Left cardiac atrium (tissue), 4 donors: ENCODE measurements around the gene C4A. TPM values are rescaled to one million over a fixed set of nuclear protein-coding genes. Genes with fewer than 3 reads are reported as not detected.

Experiments used
- ATAC-seq, 2 donors: fragments of 200-7000 bp; cut with Tn5 transposase; one replicate each; pipeline ENCODE4 v1.9.1; 2020; ENCODE audit warnings: mild to moderate bottlenecking in 2 of 2, moderate library complexity in 2 of 2
- DNase-seq: peaks from one replicate; pipeline ENCODE4 v3.0.0-alpha.2; 2020
- intact Hi-C, 2 donors: fragments of 100-400 bp; cut with DNase I; formaldehyde crosslinking; loops; one replicate each; pipeline versions ENCODE4 v1.14.1 to v1.15.1; 2022 to 2023
- total RNA-seq, 2 donors: library from RNA; stranded (reverse); fragmentation: NEBNext Ultra II Directional; extraction: Animal tissue kit (Norgen Biotek cat#: 25700); gene quantifications; one replicate each; pipeline ENCODE4 v1.2.1, GENCODE V29; 2021
- donor health status: DM: no; HTN: yes; CAD: no.
- donor health status: DM: no; HTN: yes; CAD: no; lungs with severe emphysema.
- donor health status: DM: yes; HTN: yes; CAD: no.
- donor health status: Dilated cardiomyopathy.

C4A gene
- total RNA-seq, 2 donors from 2014 or later, result 199 to 206 TPM

GRCh38 chr6:31954511-31954910, 27.3 kb upstream of the C4A start:
- intact Hi-C loops, result loop anchor here in 1 of 2 donors (10.0 kb wide), 1 partner anchor 270 kb away; the partner anchor contains the start of gene LY6G5C
- ATAC-seq (no peak), DNase-seq (no peak)

GRCh38 chr6:31956796-31957195, 25.1 kb upstream of the C4A start:
- no peak for ATAC-seq
- intact Hi-C loops, result loop anchor here in 1 of 2 donors (10.0 kb wide), 1 partner anchor 272 kb away; the partner anchor contains the start of gene LY6G5C

GRCh38 chr6:31958412-31958740, 23.5 kb upstream of the C4A start:
- ATAC-seq, result peak in 1 of 2 donors; percentile 15
- no peak for DNase-seq
- intact Hi-C loops, result loop anchor here in 1 of 2 donors (10.0 kb wide), 1 partner anchor 274 kb away; the partner anchor contains the start of gene LY6G5C

More at GRCh38 chr6:31956796-31957195, 25.1 kb upstream of the C4A start:
- DNase-seq, result no peak

GRCh38 chr6:31958741-31959739, 22.8 kb upstream of the C4A start, which contains the start of the genes NELFE and SKIC2:
Gene NELFE, minus strand, starts transcription at chr6:31958971. Its CDS starts 525 bp downstream, at chr6:31958446.
Gene SKIC2, plus strand, starts transcription at chr6:31959175. Its CDS starts 18 bp downstream, at chr6:31959193.
- intact Hi-C loops, result loop anchor here in 1 of 2 donors (10.0 kb wide), 1 partner anchor 274 kb away; the partner anchor contains the start of gene LY6G5C
- peak; percentile 98 to 100 for ATAC-seq
- DNase-seq, result peak; percentile 98

GRCh38 chr6:31961616-31962015, 20.2 kb upstream of the C4A start:
- DNase-seq, result no peak
- intact Hi-C loops, result no loop called here
- no peak for ATAC-seq

GRCh38 chr6:31963921-31964320, 17.9 kb upstream of the C4A start:
- ATAC-seq (no peak), DNase-seq (no peak)
- intact Hi-C loops, result no loop called here

- ATAC-seq, result no peak
- DNase-seq, result no peak
- intact Hi-C loops, result no loop called here
These were observed 16.2 kb upstream of the C4A start for GRCh38 chr6:31965700-31966099.

GRCh38 chr6:31966506-31966905, 15.4 kb upstream of the C4A start:
- DNase-seq (no peak), ATAC-seq (no peak)
- intact Hi-C loops, result no loop called here

GRCh38 chr6:31966997-31967925, 14.6 kb upstream of the C4A start:
- ATAC-seq (no peak), DNase-seq (no peak)
- intact Hi-C loops, result no loop called here

GRCh38 chr6:31967926-31968320, 13.9 kb upstream of the C4A start:
- intact Hi-C loops, result no loop called here
- ATAC-seq (no peak), DNase-seq (no peak)

- no peak for DNase-seq
- intact Hi-C loops, result no loop called here
- ATAC-seq, result no peak
These were observed 13.5 kb upstream of the C4A start for GRCh38 chr6:31968326-31968725.

GRCh38 chr6:31968791-31969711, 12.8 kb upstream of the C4A start:
- intact Hi-C loops, result no loop called here
- ATAC-seq, result no peak

GRCh38 chr6:31969712-31970603, 11.9 kb upstream of the C4A start:
- DNase-seq (no peak), ATAC-seq (no peak)
- intact Hi-C loops, result no loop called here

More at GRCh38 chr6:31968791-31969711, 12.8 kb upstream of the C4A start:
- no peak for DNase-seq

- intact Hi-C loops, result no loop called here
- DNase-seq (no peak), ATAC-seq (no peak)
These were observed 11.1 kb upstream of the C4A start for GRCh38 chr6:31970604-31971271.

- DNase-seq (no peak), ATAC-seq (peak; percentile 1 to 2)
- intact Hi-C loops, result no loop called here
These were observed 10.4 kb upstream of the C4A start for GRCh38 chr6:31971279-31971992.
